IMR-90 (cell line): Measurements from ENCODE around the gene SPDYC. TPM values are rescaled to one million over a fixed set of nuclear protein-coding genes. Genes with fewer than 3 reads are reported as not detected.

Experiments used
- ATAC-seq: fragments of 200-7000 bp; cut with Tn5 transposase; 2 replicates; pipeline ENCODE4 v1.9.1; 2020; ENCODE audit warnings: low read depth, mild to moderate bottlenecking, moderate library complexity
- BruUV-seq: library from RNA; stranded (reverse); fragments of 400-500 nt; replicated peaks from 2 replicates; lab custom pipeline; 2021; lab: Mats Ljungman, UMichigan
- CTCF ChIA-PET: fragments of 300-600 bp; formaldehyde crosslinking; extraction: SDS; loops from one replicate; lab custom pipeline; 2021; ENCODE audit warnings: antibody characterized with exemption; lab: Yijun Ruan, JAX
- POLR2A ChIA-PET: fragments of 300-600 bp; sonication (Branson Sonifier 250); formaldehyde crosslinking; loops from one replicate; lab custom pipeline; 2022; ENCODE audit warnings: antibody characterized with exemption; ENCODE audit not compliant: unreplicated experiment; lab: Charles Lee
- DNase-seq: peaks from one replicate; pipeline ENCODE4 v3.0.0; 2013
- H2AFZ ChIP-seq: replicated peaks from 2 replicates; pipeline ENCODE3; 2013; ENCODE audit warnings: low read length, mild to moderate bottlenecking; ENCODE audit not compliant: poor library complexity
- H2AK5ac ChIP-seq: 2 replicates; pipeline ENCODE4 v1.6.1; 2013; ENCODE audit warnings: low read depth, low read length, inconsistent platforms
- H2AK9ac ChIP-seq: replicated peaks from 2 replicates; pipeline ENCODE3; 2013; ENCODE audit warnings: mild to moderate bottlenecking, low read depth, low read length, moderate library complexity; ENCODE audit not compliant: poor library complexity
- H2BK120ac ChIP-seq: 2 replicates; pipeline ENCODE4 v1.6.1; 2013; ENCODE audit warnings: low read depth, low read length, inconsistent platforms
- H2BK15ac ChIP-seq: 3 replicates; pipeline ENCODE4 v1.6.1; 2013; ENCODE audit warnings: low read depth, low read length, inconsistent platforms
- H2BK20ac ChIP-seq: 2 replicates; pipeline ENCODE4 v1.6.1; 2013; ENCODE audit warnings: low read depth, mild to moderate bottlenecking, inconsistent platforms, low read length, moderate library complexity
- H2BK5ac ChIP-seq: 2 replicates; pipeline ENCODE4 v1.6.1; 2013; ENCODE audit warnings: mild to moderate bottlenecking, low read depth, low read length, inconsistent platforms; ENCODE audit not compliant: poor library complexity, severe bottlenecking
- H3K14ac ChIP-seq: replicated peaks from 2 replicates; pipeline ENCODE4 v1.6.1; 2013; ENCODE audit warnings: low read depth, low read length, inconsistent platforms
- H3K18ac ChIP-seq: 2 replicates; pipeline ENCODE4 v1.6.1; 2013; ENCODE audit warnings: low read depth, low read length, control low read depth
- H3K23ac ChIP-seq: 2 replicates; pipeline ENCODE4 v1.6.1; 2013; ENCODE audit warnings: low read depth, low read length, inconsistent platforms
- H3K27ac ChIP-seq: 2 replicates; pipeline ENCODE4 v1.5.1; 2013; ENCODE audit warnings: mild to moderate bottlenecking, control low read depth, low read length; ENCODE audit not compliant: insufficient read depth
- H3K27me3 ChIP-seq: 2 replicates; pipeline ENCODE4 v1.6.1; 2013; ENCODE audit warnings: low read length; ENCODE audit not compliant: control insufficient read depth, insufficient read depth
- H3K36me3 ChIP-seq: 2 replicates; pipeline ENCODE4 v1.6.1; 2013; ENCODE audit warnings: low read length, mixed read lengths; ENCODE audit not compliant: control insufficient read depth, insufficient read depth
- H3K4ac ChIP-seq: 2 replicates; pipeline ENCODE4 v1.6.1; 2013; ENCODE audit warnings: low read depth, low read length, inconsistent platforms
- H3K4me1 ChIP-seq: 2 replicates; pipeline ENCODE4 v1.6.1; 2013; ENCODE audit warnings: low read length, mixed read lengths; ENCODE audit not compliant: control insufficient read depth, insufficient read depth
- H3K4me2 ChIP-seq: 2 replicates; pipeline ENCODE4 v1.6.1; 2013; ENCODE audit warnings: low read depth, mild to moderate bottlenecking, control low read depth, low read length, moderate library complexity
- H3K4me3 ChIP-seq: 2 replicates; pipeline ENCODE4 v1.5.1; 2013; ENCODE audit warnings: low read depth, mild to moderate bottlenecking, control low read depth, low read length, moderate library complexity; ENCODE audit not compliant: insufficient read depth
- H3K56ac ChIP-seq: 2 replicates; pipeline ENCODE4 v1.6.1; 2013; ENCODE audit warnings: low read length, inconsistent platforms; ENCODE audit not compliant: insufficient read depth; ENCODE audit errors: extremely low read depth
- H3K79me1 ChIP-seq, 2 experiments: 2 replicates each; pipeline ENCODE4 v1.6.1; 2013; ENCODE audit warnings: low read length in 2 of 2, inconsistent platforms in 1 of 2, low read depth in 1 of 2
- H3K9ac ChIP-seq: 2 replicates; pipeline ENCODE4 v1.6.1; 2013; ENCODE audit warnings: low read depth, low read length, control low read depth
- H3K9me1 ChIP-seq: 2 replicates; pipeline ENCODE4 v1.6.1; 2013; ENCODE audit warnings: low read length, inconsistent platforms; ENCODE audit not compliant: insufficient read depth
- H3K9me3 ChIP-seq: 2 replicates; pipeline ENCODE4 v1.6.1; 2013; ENCODE audit warnings: low read length; ENCODE audit not compliant: control insufficient read depth, insufficient read depth
- H4K20me1 ChIP-seq: 2 replicates; pipeline ENCODE4 v1.6.1; 2013; ENCODE audit warnings: low read length, inconsistent platforms; ENCODE audit not compliant: insufficient read depth
- H4K5ac ChIP-seq: 2 replicates; pipeline ENCODE4 v1.6.1; 2013; ENCODE audit warnings: mild to moderate bottlenecking, low read depth, low read length, control low read depth
- H4K8ac ChIP-seq, 2 experiments: 2 replicates each; pipeline ENCODE4 v1.6.1; 2013; ENCODE audit warnings: low read depth in 2 of 2, low read length in 2 of 2, control low read depth in 1 of 2, inconsistent platforms in 1 of 2
- H4K91ac ChIP-seq: 2 replicates; pipeline ENCODE4 v1.6.1; 2013; ENCODE audit warnings: low read depth, low read length, inconsistent platforms; ENCODE audit not compliant: insufficient read depth
- BHLHE40 ChIP-seq: fragments of 150-350 bp; IDR thresholded peaks from 2 replicates; pipeline ENCODE4 v1.6.1; 2016; ENCODE audit warnings: mild to moderate bottlenecking, low read depth, low read length
- MXI1 ChIP-seq: IDR thresholded peaks from 2 replicates; pipeline ENCODE4 v1.6.1; 2012; ENCODE audit warnings: low read depth, mild to moderate bottlenecking, low read length, moderate library complexity, borderline replicate concordance
- POLR2A ChIP-seq: IDR thresholded peaks from 2 replicates; pipeline ENCODE4 v1.6.1; 2012; ENCODE audit warnings: mild to moderate bottlenecking, low read depth, low read length
- RAD21 ChIP-seq: IDR thresholded peaks from 2 replicates; pipeline ENCODE4 v1.6.1; 2012; ENCODE audit warnings: low read length, improper control_type of control experiment
- RCOR1 ChIP-seq: IDR thresholded peaks from 2 replicates; pipeline ENCODE4 v1.6.1; 2012; ENCODE audit warnings: mild to moderate bottlenecking, low read length, improper control_type of control experiment; ENCODE audit not compliant: insufficient replicate concordance
- RFX5 ChIP-seq: IDR thresholded peaks from 2 replicates; pipeline ENCODE4 v1.8.0; 2012; ENCODE audit warnings: low read depth, mild to moderate bottlenecking, low read length, moderate library complexity
- WGBS, 2 experiments: methylation state at CpG; one replicate each; pipeline versions ENCODE4 v1.1.5 to v1.1.7; 2013; ENCODE audit warnings: missing lambda C conversion rate in 2 of 2; ENCODE audit not compliant: insufficient read length in 1 of 2; ENCODE audit errors: extremely low coverage in 2 of 2; 5-methylcytosine and 5-hydroxymethylcytosine counted together
- dilution Hi-C: fragments of 300-500 bp; cut with HindIII; formaldehyde crosslinking; loops from one replicate; pipeline ENCODE4 v1.14.3; 2018; ENCODE audit warnings: low sequenced_read_pairs; ENCODE audit not compliant: unreplicated experiment
- in situ Hi-C: fragments of 300-500 bp; cut with MboI; formaldehyde crosslinking; loops from 3 replicates; pipeline ENCODE4 v1.14.3; 2019; ENCODE audit warnings: low sequenced_read_pairs, inconsistent platforms, mixed read lengths
- intact Hi-C: fragments of 100-400 bp; cut with micrococcal nuclease; formaldehyde crosslinking; loops from 2 replicates; pipeline ENCODE4 v1.10.0; 2022
- polyA plus RNA-seq, 3 experiments: library from polyadenylated mRNA; depleted of rRNA; stranded (reverse); fragments of >200 nt; gene quantifications; 2 replicates each; pipeline ENCODE4 v1.2.3, GENCODE V29; 2012; ENCODE audit warnings: low replicate concordance in 1 of 3
- total RNA-seq: library from RNA; depleted of rRNA; stranded (reverse); fragments of >200 nt; gene quantifications from 2 replicates; pipeline ENCODE4 v1.2.3, GENCODE V29; 2012

The SPDYC gene
- total and polyA plus RNA-seq, 2 of the 4 experiments (the other 2 are of a cell fraction), result not detected

GRCh38 chr11:65133724-65134123 is 36.3 kb upstream of the SPDYC start:
- dilution Hi-C loops (no loop called here), intact Hi-C loops (no loop called here), in situ Hi-C loops (no loop called here)
- Histone ChIP-seq H3K27me3 (no peaks in the 10 kb centered on the region), H3K14ac (no peak overlapping the region; the same call in 1 of the 2 replicates), H3K18ac (no peak overlapping the region), H2BK15ac (no peak overlapping the region), H3K4me3 (peak overlapping the region; percentile 63), H4K8ac (peak overlapping the region; percentile 12 to 43; a peak in 3 of 4 replicates), H2BK120ac (no peak overlapping the region), H3K79me1 (peaks cover 18 to 43% of the 10 kb centered on the region in 2 experiments), H2BK5ac (peak overlapping the region; percentile 98), H3K23ac (peak overlapping the region; percentile 95), H3K4me1 (peaks cover 6% of the 10 kb centered on the region; the same call in 1 of the 2 replicates), H2AK9ac (peak overlapping the region; percentile 98), H4K5ac (peak overlapping the region; percentile 51; the same call in 1 of the 2 replicates), H3K9me1 (peaks cover 21% of the 10 kb centered on the region), H2AK5ac (peak overlapping the region; percentile 90; the same call in 1 of the 2 replicates), H3K9ac (peak overlapping the region; percentile 99), H3K9me3 (no peaks in the 10 kb centered on the region), H2AFZ (peak overlapping the region; percentile 99), H3K4ac (peak overlapping the region; percentile 100), H3K4me2 (peak overlapping the region; percentile 93), H3K36me3 (peaks cover 40% of the 10 kb centered on the region), H3K27ac (peak overlapping the region; percentile 99), H3K56ac (no peak overlapping the region), H4K20me1 (peaks cover 28% of the 10 kb centered on the region), H2BK20ac (no peak overlapping the region), H4K91ac (peak overlapping the region; percentile 100; the same call in 1 of the 2 replicates)
- ChIA-PET POLR2A (no interaction called here), CTCF (interaction anchor here (0.5 kb wide), 1 partner anchor 54 kb away, joined by 3 read pairs; no protein-coding TSS in a partner anchor)
- 0% methylated on average over 14 of the region's 20 CpGs; no CpG with 5 or more reads in 1 of the 2 experiments for WGBS, 2 experiments
- no TSS peak for BruUV-seq
- DNase-seq (no peak), ATAC-seq (no peak; the same call in none of the 2 replicates)
- no peak for TF ChIP-seq RCOR1
- TF ChIP-seq BHLHE40, result no peak
- no peak for TF ChIP-seq RFX5
- TF ChIP-seq MXI1, result no peak
- no peak for TF ChIP-seq POLR2A
- TF ChIP-seq RAD21, result no peak
